Heart right ventricle (tissue), 16 donors: Measurements from ENCODE around the gene MOGAT3. TPM values are rescaled to one million over a fixed set of nuclear protein-coding genes. Genes with fewer than 3 reads are reported as not detected.

ENCODE experiments used
- ATAC-seq, 8 donors: fragments of 200-7000 bp; cut with Tn5 transposase; one replicate each; pipeline ENCODE4 v1.9.1; 2020; ENCODE audit warnings: mild to moderate bottlenecking in 8 of 8, moderate library complexity in 8 of 8, moderate number of reproducible peaks in 1 of 8
- DNase-seq, 2 donors: peaks; one replicate each; pipeline ENCODE4 v3.0.0-alpha.2; 2020
- H3K27ac ChIP-seq, 10 donors: fragments of 200-600 bp; sonication (generic) in 2 of 10; one replicate each; pipeline versions ENCODE4 v1.5.0 to v1.8.0; 2020 to 2022; ENCODE audit warnings: mild to moderate bottlenecking in 3 of 10
- H3K27me3 ChIP-seq, 7 donors: fragments of 200-600 bp; one replicate each; pipeline ENCODE4 v1.8.0; 2021 to 2022; ENCODE audit warnings: mild to moderate bottlenecking in 2 of 7
- H3K36me3 ChIP-seq, 9 donors: fragments of 200-600 bp; sonication (generic) in 1 of 9; one replicate each; pipeline versions ENCODE4 v1.5.0 to v1.8.0; 2020 to 2022; ENCODE audit warnings: mild to moderate bottlenecking in 2 of 9
- H3K4me1 ChIP-seq, 9 donors: fragments of 200-600 bp; sonication (generic) in 1 of 9; one replicate each; pipeline versions ENCODE4 v1.5.0 to v1.8.0; 2020 to 2022; ENCODE audit warnings: mild to moderate bottlenecking in 4 of 9
- H3K4me3 ChIP-seq, 10 donors: fragments of 200-600 bp; sonication (generic) in 2 of 10; one replicate each; pipeline versions ENCODE4 v1.5.0 to v1.8.0; 2020 to 2022; ENCODE audit warnings: mild to moderate bottlenecking in 7 of 10, moderate library complexity in 2 of 10
- H3K9me3 ChIP-seq, 11 donors: fragments of 200-600 bp in 10 of 11; sonication (generic) in 2 of 11; one replicate each; pipeline versions ENCODE4 v1.5.0 to v1.8.0; 2013 to 2022; ENCODE audit warnings: mild to moderate bottlenecking in 2 of 11, control low read depth in 1 of 11, moderate library complexity in 1 of 11
- CTCF ChIP-seq, 9 donors: fragments of 200-600 bp; sonication (generic) in 2 of 9; IDR thresholded peaks; one replicate each; pipeline versions ENCODE4 v1.5.0 to v1.8.0; 2021 to 2022; ENCODE audit warnings: antibody characterized with exemption in 9 of 9, mild to moderate bottlenecking in 5 of 9, moderate library complexity in 1 of 9
- WGBS, 2 donors: extraction: QIAGEN DNeasy Blood & Tissue Kit; methylation state at CpG; one replicate each; pipeline ENCODE4 v1.1.7; 2013; ENCODE audit warnings: inconsistent platforms in 1 of 2; 5-methylcytosine and 5-hydroxymethylcytosine counted together
- intact Hi-C, 10 donors: fragments of 100-400 bp; cut with DNase I; formaldehyde crosslinking; loops; one replicate each; pipeline versions ENCODE4 v1.11.1 to v1.14.2; 2022
- polyA plus RNA-seq, 2 donors: library from polyadenylated mRNA; stranded (reverse); fragments of 200-250 nt; gene quantifications; one replicate each; pipeline ENCODE4 v1.2.3, GENCODE V29; 2013
- total RNA-seq, 10 donors: library from RNA; stranded (reverse); fragmentation: NEBNext Ultra II Directional in 3 of 10; extraction: Animal tissue kit (Norgen Biotek cat#: 25700) in 3 of 10; gene quantifications; one replicate each; pipeline versions ENCODE4 v1.2.1 to v1.2.4, GENCODE V29; 2021 to 2023
- donor health status: Arrhythmogenic right ventricular cardiomyopathy.
- donor health status: ischemic (EF 13 %, LVEDD 7.1; RV severe dilation, severe dysfunction).
- donor health status: healthy with polysubstance abuse.
- donor health status: DM: no; HTN: yes; CAD: no.
- donor health status: DM: no; HTN: no; CAD: no.
- donor health status: ischemic (EF 25% LVEDD 6.9; RV normal size, moderate dysfunction).
- donor health status: ischemic (EF 25% LVEDD 5.7; RV mildly dilated, moderate dysfunction).
- donor health status: healthy.
- donor health status: DM: yes; HTN: yes; CAD: no.
- donor health status: Ischemic cardiomyopathy.
- donor health status: ischemic (EF 35%, LVEDD 5.7; RV mildly dilated, moderate dysfunction).
- donor health status: nonischemic (EF 11% LVEDD 7.7; RV severe dilation, severe dysfunction).
- donor health status: DM: yes; HTN: yes; CAD: no.
- donor health status: PGD.
- donor health status: ischemic (EF 29% LVEDD 5.4; RV normal size, mild dysfunction).
- donor health status: nonischemic (EF 23%, LVEDD 6.1; RV moderate dilation, normal function).

The MOGAT3 gene
- total and polyA plus RNA-seq, 12 donors = not detected

GRCh38 chr7:101212014-101212413 is 11.2 kb upstream of the MOGAT3 start:
- H3K36me3 ChIP-seq = peaks cover 0 to 91% (median 23%) of the 10 kb centered on the region in 9 donors
- no peak for ATAC-seq
- WGBS, 2 donors = 94% methylated on average over 8 of the region's 8 CpGs
- TF ChIP-seq CTCF (IDR thresholded peaks at IDR 0.05) = no peak
- no peaks in the 10 kb centered on the region for H3K9me3 ChIP-seq
- H3K27me3 ChIP-seq = no peaks in the 10 kb centered on the region
- no peak overlapping the region for H3K27ac ChIP-seq
- H3K4me3 ChIP-seq = no peak overlapping the region
- no peak for DNase-seq
- H3K4me1 ChIP-seq = peaks cover 0 to 22% (median 15%) of the 10 kb centered on the region in 9 donors
- intact Hi-C loops = no loop called here

GRCh38 chr7:101211501-101211900 is 10.7 kb upstream of the MOGAT3 start:
- H3K36me3 ChIP-seq = peaks cover 0 to 96% (median 23%) of the 10 kb centered on the region in 9 donors
- ATAC-seq (no peak), DNase-seq (no peak)
- WGBS, 2 donors = 96 to 97% methylated on average over 24 of the region's 24 CpGs
- peaks cover 0 to 17% (median 10%) of the 10 kb centered on the region in 9 donors for H3K4me1 ChIP-seq
- no peak overlapping the region for H3K4me3 ChIP-seq
- H3K27ac ChIP-seq = no peak overlapping the region
- no peaks in the 10 kb centered on the region for H3K27me3 ChIP-seq
- no peaks in the 10 kb centered on the region for H3K9me3 ChIP-seq
- TF ChIP-seq CTCF (IDR thresholded peaks at IDR 0.05) = no peak
- intact Hi-C loops = no loop called here

DNA sequence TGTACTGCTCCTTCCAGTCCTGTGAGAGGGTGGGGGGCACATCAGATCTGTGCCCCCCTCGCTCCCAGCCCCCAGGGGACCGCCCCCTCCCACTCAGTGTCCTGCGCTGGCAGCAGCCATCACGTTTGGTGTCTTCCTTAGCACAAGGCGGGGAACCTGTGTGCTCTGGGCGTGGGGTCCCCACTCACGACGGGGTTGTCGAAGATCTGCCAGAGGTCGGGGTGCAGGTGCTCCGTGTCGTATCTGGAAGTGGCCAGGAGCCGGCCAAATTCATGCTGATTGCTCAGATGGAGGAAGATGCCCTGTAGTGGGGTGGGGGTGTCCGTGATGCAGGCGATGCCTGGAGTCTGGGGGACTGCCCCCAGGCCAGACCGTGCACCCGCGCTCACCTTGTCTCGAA is 9.3 kb upstream of the MOGAT3 start:
- no peak overlapping the region for H3K27ac ChIP-seq
- H3K4me3 ChIP-seq = no peak overlapping the region
- ATAC-seq (no peak), DNase-seq (no peak)
- H3K4me1 ChIP-seq = peaks cover 0 to 6% (median 0%) of the 10 kb centered on the region in 9 donors
- H3K36me3 ChIP-seq = peaks cover 0 to 95% (median 23%) of the 10 kb centered on the region in 9 donors
- no peak for TF ChIP-seq CTCF (IDR thresholded peaks at IDR 0.05)
- H3K9me3 ChIP-seq = no peaks in the 10 kb centered on the region
- 94 to 95% methylated on average over 19 of the region's 19 CpGs for WGBS, 2 donors
- intact Hi-C loops = no loop called here
- peaks cover 0 to 1% (median 0%) of the 10 kb centered on the region in 7 donors for H3K27me3 ChIP-seq

DNA sequence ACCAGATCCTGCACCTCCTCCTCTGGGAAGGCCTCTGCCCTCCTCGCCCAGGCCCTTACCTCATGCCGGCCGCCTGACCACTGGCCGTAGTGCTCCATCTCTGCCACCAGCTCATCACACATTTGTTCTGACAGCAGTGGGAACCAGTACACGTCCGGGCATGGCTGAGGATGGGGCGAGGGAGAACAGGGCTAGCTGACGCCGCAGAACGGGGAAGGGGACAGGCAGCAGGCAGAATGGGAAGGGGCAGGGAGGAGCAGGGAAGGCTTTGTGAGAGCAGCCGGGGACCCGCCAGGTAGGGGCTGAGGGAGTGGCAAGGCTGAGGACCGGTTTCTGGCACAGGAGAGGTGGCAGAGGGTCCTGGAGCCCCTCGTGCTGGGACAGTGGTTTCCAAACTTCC is 8.0 kb upstream of the MOGAT3 start:
- 93 to 96% methylated on average over 14 of the region's 14 CpGs for WGBS, 2 donors
- no peak for TF ChIP-seq CTCF (IDR thresholded peaks at IDR 0.05)
- H3K27me3 ChIP-seq = peaks cover 0 to 8% (median 0%) of the 10 kb centered on the region in 7 donors
- intact Hi-C loops = no loop called here
- H3K9me3 ChIP-seq = no peaks in the 10 kb centered on the region
- no peak for DNase-seq
- H3K27ac ChIP-seq = no peak overlapping the region
- no peak for ATAC-seq
- no peak overlapping the region for H3K4me3 ChIP-seq
- peaks cover 0 to 12% (median 0%) of the 10 kb centered on the region in 9 donors for H3K4me1 ChIP-seq
- peaks cover 0 to 82% (median 23%) of the 10 kb centered on the region in 9 donors for H3K36me3 ChIP-seq
